Astrocyte of the spinal cord (primary cell): ENCODE measurements around the gene TAF3.
A peak's percentile ranks its signal among the peaks of the same experiment; 100 is the strongest.

Experiments
- DNase-seq: peaks from one replicate; pipeline ENCODE4 v3.0.0; 2011; ENCODE audit warnings: low read depth, low spot score
- H3K4me3 ChIP-seq: 2 replicates; pipeline ENCODE4 v1.5.1; 2011; ENCODE audit warnings: low read depth, mild to moderate bottlenecking, low read length, moderate library complexity
- CTCF ChIP-seq: IDR thresholded peaks from 2 replicates; pipeline ENCODE4 v1.5.1; 2012; ENCODE audit warnings: low read depth, mild to moderate bottlenecking, low read length, inconsistent platforms
- in situ Hi-C: cut with HindIII; loops from 2 replicates; pipeline ENCODE4 v1.10.0; 2017; ENCODE audit warnings: low sequenced_read_pairs

The TAF3 gene

GRCh38 chr10:7813481-7813880 is 4.8 kb upstream of the TAF3 start:
- no peak for DNase-seq
- no peak for TF ChIP-seq CTCF
- H3K4me3 ChIP-seq = no peak overlapping the region
- in situ Hi-C loops = no loop called here

DNA sequence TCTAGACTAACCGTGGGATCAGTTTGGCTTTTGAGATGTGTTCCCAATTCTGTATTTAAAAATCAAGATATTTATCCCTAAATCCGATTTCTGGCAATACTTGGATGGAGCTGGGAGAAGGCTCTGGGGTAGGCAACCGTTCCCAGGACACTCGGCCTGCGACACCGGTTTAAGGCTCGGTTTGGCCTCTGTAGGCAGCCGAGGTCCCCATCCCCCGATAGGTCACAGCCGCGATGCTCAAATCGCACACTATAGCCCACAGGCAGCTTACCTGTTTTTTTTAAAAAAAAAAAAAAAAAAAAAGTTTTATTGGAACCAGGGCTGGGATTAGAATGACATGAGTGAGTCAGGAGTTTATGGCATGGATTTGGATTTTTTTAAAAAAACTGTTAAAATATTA is 729 bp upstream of the TAF3 start:
- DNase-seq = no peak
- H3K4me3 ChIP-seq = peak overlapping the region; percentile 89
- in situ Hi-C loops = no loop called here
- no peak for TF ChIP-seq CTCF

GRCh38 chr10:7817984-7818294 is 366 bp upstream of the TAF3 start:
- H3K4me3 ChIP-seq = peak overlapping the region; percentile 89
- no peak for DNase-seq
- TF ChIP-seq CTCF = no peak
- in situ Hi-C loops = no loop called here

DNA sequence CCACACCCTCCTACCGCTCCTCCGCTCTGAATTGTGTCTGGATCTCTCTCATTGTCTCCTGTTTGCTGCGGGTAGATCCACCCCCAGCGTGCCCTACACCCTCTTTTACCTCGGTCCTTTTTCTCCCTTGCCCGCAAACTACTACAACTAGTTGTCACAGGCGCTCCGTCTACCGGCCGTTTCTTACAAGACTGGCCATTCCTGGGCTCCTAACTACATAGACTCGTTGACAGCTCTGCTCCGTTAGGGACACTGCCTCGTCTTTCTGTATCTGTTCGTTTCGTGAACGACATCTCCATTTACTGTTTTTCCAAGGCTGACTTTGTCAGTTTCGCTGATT is 786 bp downstream of the TAF3 start:
- peak overlapping the region; percentile 89 for H3K4me3 ChIP-seq
- peak; percentile 64 for TF ChIP-seq CTCF
- in situ Hi-C loops = no loop called here
- DNase-seq = peak; percentile 52

- TF ChIP-seq CTCF = no peak
- in situ Hi-C loops = no loop called here
- DNase-seq = no peak
- H3K4me3 ChIP-seq = no peak overlapping the region
Measured at GRCh38 chr10:7824251-7824650, 5.9 kb downstream of the TAF3 start.

- in situ Hi-C loops = no loop called here
- peak; percentile 61 for DNase-seq
- H3K4me3 ChIP-seq = no peak overlapping the region
- peak; percentile 43 for TF ChIP-seq CTCF
Measured at GRCh38 chr10:7826971-7827370, 8.7 kb downstream of the TAF3 start.

DNA sequence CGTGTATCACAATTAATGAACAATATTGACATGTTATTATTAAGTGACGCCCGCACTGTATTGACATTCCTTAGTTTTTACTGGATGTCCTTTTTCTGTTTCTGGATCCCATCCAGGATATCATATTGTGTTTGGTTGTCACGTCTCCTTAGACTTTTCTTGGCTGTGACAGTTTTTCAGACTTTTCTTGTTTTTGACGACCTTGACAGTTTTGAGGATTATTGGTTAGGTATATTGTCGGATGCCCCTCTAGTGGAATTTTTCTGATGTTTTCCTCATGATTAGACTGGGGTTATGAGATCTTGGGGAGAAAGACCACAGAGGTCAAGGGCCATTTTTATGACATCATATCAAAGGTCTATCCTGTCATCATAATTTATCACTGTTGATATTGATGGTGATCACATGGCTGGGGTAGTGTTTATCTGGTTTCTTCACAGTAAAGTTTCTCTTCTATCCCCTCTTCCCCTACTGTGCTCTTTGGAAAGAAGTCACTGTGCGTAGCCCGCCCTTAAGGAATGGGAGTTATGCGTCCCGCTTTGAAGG is 11.1 kb downstream of the TAF3 start:
- in situ Hi-C loops = no loop called here
- TF ChIP-seq CTCF = no peak
- no peak overlapping the region for H3K4me3 ChIP-seq
- DNase-seq = no peak
